K562 treated with DMSO at 1 percent for 12 hours (cell line): ENCODE measurements around the gene DLK1. TPM values are rescaled to one million over a fixed set of nuclear protein-coding genes. Genes with fewer than 3 reads are reported as not detected.

ENCODE experiments used
- total RNA-seq: library from RNA; unstranded; fragments of 300-600 nt; gene quantifications from 2 replicates; pipeline ENCODE4 v1.2.3, GENCODE V29; 2022; ENCODE audit not compliant: insufficient read depth

DLK1 gene
- total RNA-seq, result 314 and 349 TPM in 2 replicates

GRCh38 chr14:100726550-100727085, at the start of gene DLK1:
DLK1 (plus strand) TSS chr14:100726892; CDS start chr14:100727069, 177 bp downstream.

Other genes with a start within 250 kb of the DLK1 start
- not detected in 2 replicates for gene BEGAIN, start 139.5 kb upstream of the DLK1 start, total RNA-seq
- 1.1 and 6.9 TPM in 2 replicates for gene MEG3, start 99.2 kb downstream of the DLK1 start, total RNA-seq
- not detected in 2 replicates for gene RTL1, start 176.8 kb downstream of the DLK1 start, total RNA-seq